Vagina (tissue), 2 donors: ENCODE data around the gene LRRC4C. TPM values are rescaled to one million over a fixed set of nuclear protein-coding genes. Genes with fewer than 3 reads are reported as not detected.
"Not testable (repeated sequence)": the region's sequence is repeated elsewhere in the genome, so short reads cannot be mapped to it uniquely, and the experiment has no call there.

Source experiments
- DNase-seq, 2 donors: peaks; one replicate each; pipeline ENCODE4 v3.0.0-alpha.2; 2017; ENCODE audit errors: extremely low spot score in 2 of 2
- H3K27ac ChIP-seq: fragments of 200-600 bp; sonication (generic); one replicate; pipeline ENCODE4 v1.5.1; 2019
- H3K27me3 ChIP-seq: fragments of 200-600 bp; sonication (generic); one replicate; pipeline ENCODE4 v1.5.1; 2019
- H3K36me3 ChIP-seq, 2 donors: fragments of 200-600 bp; sonication (generic); one replicate each; pipeline ENCODE4 v1.5.1; 2017 to 2019
- H3K4me1 ChIP-seq: fragments of 200-600 bp; sonication (generic); one replicate; pipeline ENCODE4 v1.5.1; 2019
- H3K4me3 ChIP-seq, 2 donors: fragments of 200-600 bp; sonication (generic); 1 replicate in 1 of 2; 2 replicates in 1 of 2; pipeline ENCODE4 v1.5.1; 2016 to 2019
- H3K9me3 ChIP-seq: fragments of 200-600 bp; sonication (generic); one replicate; pipeline ENCODE4 v1.5.1; 2019
- CTCF ChIP-seq, 3 experiments: fragments of 450-650 bp in 2 of 3; fragments of 200-600 bp in 1 of 3; sonication (generic) in 1 of 3; IDR thresholded peaks; one replicate each; pipeline ENCODE4 v1.5.1; 2017 to 2019; ENCODE audit warnings: antibody characterized with exemption in 3 of 3, mild to moderate bottlenecking in 2 of 3, moderate library complexity in 2 of 3
- POLR2A ChIP-seq, 2 donors: fragments of 450-650 bp; IDR thresholded peaks; one replicate each; pipeline ENCODE4 v1.6.1; 2017; ENCODE audit warnings: antibody characterized with exemption in 2 of 2, mild to moderate bottlenecking in 2 of 2, moderate library complexity in 2 of 2
- POLR2AphosphoS5 ChIP-seq, 2 donors: sonication (generic); formaldehyde crosslinking; IDR thresholded peaks; one replicate each; pipeline ENCODE4 v1.9.0; 2017; ENCODE audit warnings: antibody characterized with exemption in 2 of 2, mild to moderate bottlenecking in 2 of 2, low read depth in 1 of 2; ENCODE audit not compliant: insufficient read depth in 1 of 2
- intact Hi-C: fragments of 100-400 bp; cut with DNase I; formaldehyde crosslinking; loops from one replicate; pipeline ENCODE4 v1.15.1; 2023
- total RNA-seq: library from RNA; depleted of rRNA; stranded (reverse); fragments of >200 nt; gene quantifications from one replicate; pipeline ENCODE4 v1.2.3, GENCODE V29; 2016

LRRC4C gene
- total RNA-seq, 1 donor from 2014 or later: 5.6 TPM

- intact Hi-C loops: no loop called here
- H3K27ac ChIP-seq: no peak overlapping the region
- TF ChIP-seq POLR2AphosphoS5 (IDR thresholded peaks at IDR 0.05; ENCODE audit: insufficient read depth in 1 of 2, low read depth in 1 of 2) (no peak), CTCF (IDR thresholded peaks at IDR 0.05) (no peak), POLR2A (IDR thresholded peaks at IDR 0.05) (no peak)
Observed at GRCh38 chr11:41039592-41039991, 419.9 kb downstream of the LRRC4C start.

GRCh38 chr11:41031551-41032060, 427.8 kb downstream of the LRRC4C start:
- DNase-seq: no peak
- Histone ChIP-seq H3K27me3 (no peaks in the 10 kb centered on the region), H3K4me3 (no peak overlapping the region), H3K36me3 (no peaks in the 10 kb centered on the region), H3K9me3 (no peaks in the 10 kb centered on the region), H3K27ac (no peak overlapping the region), H3K4me1 (no peaks in the 10 kb centered on the region)
- TF ChIP-seq POLR2A (IDR thresholded peaks at IDR 0.05) (no peak), CTCF (IDR thresholded peaks at IDR 0.05) (no peak), POLR2AphosphoS5 (IDR thresholded peaks at IDR 0.05; ENCODE audit: insufficient read depth in 1 of 2, low read depth in 1 of 2) (no peak)
- intact Hi-C loops: no loop called here

More at GRCh38 chr11:41039592-41039991, 419.9 kb downstream of the LRRC4C start:
- DNase-seq: no peak
- no peaks in the 10 kb centered on the region for H3K4me1 ChIP-seq
- no peaks in the 10 kb centered on the region for H3K36me3 ChIP-seq
- H3K9me3 ChIP-seq: no peaks in the 10 kb centered on the region
- H3K27me3 ChIP-seq: no peaks in the 10 kb centered on the region
- H3K4me3 ChIP-seq: no peak overlapping the region

GRCh38 chr11:41020259-41020658, 439.2 kb downstream of the LRRC4C start:
- DNase-seq: no peak
- Histone ChIP-seq H3K27ac (no peak overlapping the region), H3K36me3 (no peaks in the 10 kb centered on the region), H3K4me1 (no peaks in the 10 kb centered on the region), H3K27me3 (no peaks in the 10 kb centered on the region), H3K4me3 (no peak overlapping the region), H3K9me3 (no peaks in the 10 kb centered on the region)
- no peak for TF ChIP-seq CTCF (IDR thresholded peaks at IDR 0.05)
- no peak for TF ChIP-seq POLR2A (IDR thresholded peaks at IDR 0.05)
- no peak for TF ChIP-seq POLR2AphosphoS5 (IDR thresholded peaks at IDR 0.05; ENCODE audit: insufficient read depth in 1 of 2, low read depth in 1 of 2)
- intact Hi-C loops: no loop called here

GRCh38 chr11:41019666-41020065, 439.8 kb downstream of the LRRC4C start:
- H3K4me3 ChIP-seq, H3K27ac ChIP-seq, H3K36me3 ChIP-seq, H3K9me3 ChIP-seq, intact Hi-C loops, H3K4me1 ChIP-seq, DNase-seq, H3K27me3 ChIP-seq: not testable (repeated sequence)

- H3K27ac ChIP-seq: no peak overlapping the region
- H3K9me3 ChIP-seq: no peaks in the 10 kb centered on the region
- intact Hi-C loops: no loop called here
- no peak for DNase-seq
- no peaks in the 10 kb centered on the region for H3K27me3 ChIP-seq
- no peak overlapping the region for H3K4me3 ChIP-seq
- H3K4me1 ChIP-seq: no peaks in the 10 kb centered on the region
- TF ChIP-seq CTCF (IDR thresholded peaks at IDR 0.05) (no peak), POLR2A (IDR thresholded peaks at IDR 0.05) (no peak), POLR2AphosphoS5 (IDR thresholded peaks at IDR 0.05; ENCODE audit: insufficient read depth in 1 of 2, low read depth in 1 of 2) (no peak)
- no peaks in the 10 kb centered on the region for H3K36me3 ChIP-seq
Observed at GRCh38 chr11:41018224-41018623, 441.2 kb downstream of the LRRC4C start.
